K562 (cell line): ENCODE measurements around the gene GGNBP2. TPM values are rescaled to one million over a fixed set of nuclear protein-coding genes. Genes with fewer than 3 reads are reported as not detected.

ENCODE experiments used
- EP400 ChIP-seq: fragments of 450-650 bp; IDR thresholded peaks from 2 replicates; pipeline ENCODE4 v1.6.1; 2017; ENCODE audit warnings: antibody characterized with exemption, mild to moderate bottlenecking, moderate library complexity
- FOXA3 ChIP-seq, 2 experiments: fragments of 450-650 bp in 1 of 2; sonication (generic) in 1 of 2; formaldehyde crosslinking; IDR thresholded peaks in 1 of 2; conservative IDR thresholded peaks in 1 of 2; 2 replicates each; pipeline versions ENCODE4 v1.4.0 to v1.8.0; 2020 to 2022; ENCODE audit warnings: mild to moderate bottlenecking in 2 of 2, missing genetic modification reagents in 1 of 2
- GABPB2 ChIP-seq: fragments of 250-450 bp; sonication (Bioruptor Pico); conservative IDR thresholded peaks from 2 replicates; pipeline ENCODE4 v1.5.1; 2021; ENCODE audit warnings: mild to moderate bottlenecking
- MXI1 ChIP-seq: IDR thresholded peaks from 2 replicates; pipeline ENCODE4 v1.6.1; 2011; ENCODE audit warnings: low read depth, mild to moderate bottlenecking, improper control_type of control experiment, low read length
- POLR2H ChIP-seq: IDR thresholded peaks from 2 replicates; pipeline ENCODE4 v1.6.1; 2016; ENCODE audit warnings: missing genetic modification characterization, low read depth, mild to moderate bottlenecking, control low read depth, missing compliant biosample characterization, moderate library complexity
- YY1 ChIP-seq, 3 experiments: IDR thresholded peaks; 2 replicates each; pipeline ENCODE4 v1.6.1; 2011; ENCODE audit warnings: low read length in 2 of 3, mild to moderate bottlenecking in 2 of 3, moderate library complexity in 2 of 3, borderline replicate concordance in 1 of 3, control low read depth in 1 of 3, low read depth in 1 of 3; ENCODE audit not compliant: insufficient read depth in 3 of 3, insufficient replicate concordance in 2 of 3, control insufficient read depth in 1 of 3, insufficient read length in 1 of 3; ENCODE audit errors: extremely low read depth in 1 of 3
- ZC3H4 ChIP-seq: sonication (generic); formaldehyde crosslinking; IDR thresholded peaks from 2 replicates; pipeline ENCODE4 v1.9.0; 2021; ENCODE audit warnings: missing genetic modification reagents, borderline replicate concordance
- ZNF184 ChIP-seq: sonication (generic); formaldehyde crosslinking; IDR thresholded peaks from 2 replicates; pipeline ENCODE4 v1.5.0; 2020; ENCODE audit warnings: missing genetic modification reagents
- ZNF696 ChIP-seq: fragments of 250-450 bp; sonication (Bioruptor Pico); conservative IDR thresholded peaks from 2 replicates; pipeline ENCODE4 v1.4.0; 2020; ENCODE audit warnings: mild to moderate bottlenecking, moderate library complexity
- polyA plus RNA-seq, 8 experiments: library from polyadenylated mRNA; depleted of rRNA in 4 of 8; stranded (reverse) in 5 of 8; unstranded in 3 of 8; fragments of >200 nt; fragmentation: Nextera tagmentation in 2 of 8; fragmentation: Illumina TruSeq in 1 of 8; extraction: Ambion mirVana in 2 of 8; extraction: Trizol in 1 of 8; gene quantifications; 2 replicates each; pipeline versions ENCODE4 v1.2.1 to v1.2.3, GENCODE V29; 2011 to 2014; ENCODE audit warnings: inconsistent platforms in 1 of 8, missing spikeins in 1 of 8
- total RNA-seq, 7 experiments: library from RNA; depleted of rRNA in 6 of 7; stranded (reverse); fragments of >200 nt in 6 of 7; fragmentation: Illumina TruSeq in 2 of 7; extraction: Trizol in 2 of 7; gene quantifications; 2 replicates each; pipeline versions ENCODE4 v1.2.1 to v1.2.3, GENCODE V29; 2011 to 2021; ENCODE audit warnings: low replicate concordance in 1 of 7
- TF ChIP-seq, protein P1 (sequence below): sonication (generic); formaldehyde crosslinking; IDR thresholded peaks from 2 replicates; pipeline ENCODE4 v1.9.0; 2022; ENCODE audit warnings: mild to moderate bottlenecking, missing genetic modification reagents
- TF ChIP-seq, protein P2 (sequence below): fragments of 250-450 bp; sonication (Bioruptor Pico); IDR thresholded peaks from 2 replicates; pipeline ENCODE4 v1.4.0; 2020
- TF ChIP-seq, protein P3 (sequence below): fragments of 450-650 bp; IDR thresholded peaks from 2 replicates; pipeline ENCODE4 v1.6.1; 2017; ENCODE audit warnings: antibody characterized with exemption, mild to moderate bottlenecking
- TF ChIP-seq, protein P4 (sequence below): sonication (generic); formaldehyde crosslinking; IDR thresholded peaks from 2 replicates; pipeline ENCODE4 v1.8.0; 2022; ENCODE audit warnings: mild to moderate bottlenecking, missing genetic modification reagents
- TF ChIP-seq, protein P5 (sequence below): fragments of 450-650 bp; IDR thresholded peaks from 2 replicates; pipeline ENCODE4 v1.6.1; 2016; ENCODE audit warnings: antibody characterized with exemption

Gene GGNBP2
- total and polyA plus RNA-seq, 9 of the 15 experiments (the other 6 are each of a cell fraction or from before 2014, with no cell fraction given): 35.7 to 96.6 (median 64.1) TPM

DNA sequence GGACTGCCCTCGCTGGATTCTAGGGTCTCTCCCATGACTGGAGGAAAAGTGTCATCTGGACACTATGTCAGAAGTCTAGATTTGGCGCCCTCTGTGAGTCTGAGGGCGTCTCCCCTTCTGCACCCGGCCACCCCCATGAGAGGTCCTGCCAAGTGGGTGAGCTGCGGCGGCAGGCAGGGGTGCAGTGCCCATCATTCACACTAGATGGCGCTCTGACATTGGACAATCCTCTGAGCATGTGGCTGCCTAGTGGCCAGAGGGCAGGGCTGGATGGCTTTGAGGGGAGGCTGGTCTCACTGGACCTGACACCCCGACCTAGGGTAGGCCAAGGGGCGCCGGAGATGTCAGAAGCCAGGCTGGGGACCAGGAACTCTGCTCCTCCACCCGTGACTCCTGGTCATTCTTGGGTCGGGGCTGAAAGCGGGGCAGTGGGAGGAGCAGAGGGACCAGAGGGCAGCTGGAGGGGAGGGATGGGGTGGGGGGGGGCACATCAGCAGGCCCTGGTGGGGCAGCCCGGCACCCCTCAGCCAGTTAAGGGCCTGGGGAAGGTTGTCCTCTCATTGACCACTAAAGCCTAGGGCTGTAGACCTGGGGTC, 84.6 kb downstream of the GGNBP2 start (continued):
- TF ChIP-seq, protein P1, sequence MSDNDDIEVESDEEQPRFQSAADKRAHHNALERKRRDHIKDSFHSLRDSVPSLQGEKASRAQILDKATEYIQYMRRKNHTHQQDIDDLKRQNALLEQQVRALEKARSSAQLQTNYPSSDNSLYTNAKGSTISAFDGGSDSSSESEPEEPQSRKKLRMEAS: peak; percentile 59
- no peak for TF ChIP-seq ZNF696 (CRISPR knock-in tag)
- TF ChIP-seq YY1 (IDR thresholded peaks at IDR 0.05; ENCODE audit: borderline replicate concordance in 1 of 3, control insufficient read depth in 1 of 3, extremely low read depth in 1 of 3, insufficient read depth in 3 of 3, insufficient read length in 1 of 3, insufficient replicate concordance in 2 of 3, low read depth in 1 of 3, low read length in 2 of 3): peak in 1 of 3 experiments; percentile 29
- no peak for TF ChIP-seq ZC3H4
- TF ChIP-seq, protein P2, sequence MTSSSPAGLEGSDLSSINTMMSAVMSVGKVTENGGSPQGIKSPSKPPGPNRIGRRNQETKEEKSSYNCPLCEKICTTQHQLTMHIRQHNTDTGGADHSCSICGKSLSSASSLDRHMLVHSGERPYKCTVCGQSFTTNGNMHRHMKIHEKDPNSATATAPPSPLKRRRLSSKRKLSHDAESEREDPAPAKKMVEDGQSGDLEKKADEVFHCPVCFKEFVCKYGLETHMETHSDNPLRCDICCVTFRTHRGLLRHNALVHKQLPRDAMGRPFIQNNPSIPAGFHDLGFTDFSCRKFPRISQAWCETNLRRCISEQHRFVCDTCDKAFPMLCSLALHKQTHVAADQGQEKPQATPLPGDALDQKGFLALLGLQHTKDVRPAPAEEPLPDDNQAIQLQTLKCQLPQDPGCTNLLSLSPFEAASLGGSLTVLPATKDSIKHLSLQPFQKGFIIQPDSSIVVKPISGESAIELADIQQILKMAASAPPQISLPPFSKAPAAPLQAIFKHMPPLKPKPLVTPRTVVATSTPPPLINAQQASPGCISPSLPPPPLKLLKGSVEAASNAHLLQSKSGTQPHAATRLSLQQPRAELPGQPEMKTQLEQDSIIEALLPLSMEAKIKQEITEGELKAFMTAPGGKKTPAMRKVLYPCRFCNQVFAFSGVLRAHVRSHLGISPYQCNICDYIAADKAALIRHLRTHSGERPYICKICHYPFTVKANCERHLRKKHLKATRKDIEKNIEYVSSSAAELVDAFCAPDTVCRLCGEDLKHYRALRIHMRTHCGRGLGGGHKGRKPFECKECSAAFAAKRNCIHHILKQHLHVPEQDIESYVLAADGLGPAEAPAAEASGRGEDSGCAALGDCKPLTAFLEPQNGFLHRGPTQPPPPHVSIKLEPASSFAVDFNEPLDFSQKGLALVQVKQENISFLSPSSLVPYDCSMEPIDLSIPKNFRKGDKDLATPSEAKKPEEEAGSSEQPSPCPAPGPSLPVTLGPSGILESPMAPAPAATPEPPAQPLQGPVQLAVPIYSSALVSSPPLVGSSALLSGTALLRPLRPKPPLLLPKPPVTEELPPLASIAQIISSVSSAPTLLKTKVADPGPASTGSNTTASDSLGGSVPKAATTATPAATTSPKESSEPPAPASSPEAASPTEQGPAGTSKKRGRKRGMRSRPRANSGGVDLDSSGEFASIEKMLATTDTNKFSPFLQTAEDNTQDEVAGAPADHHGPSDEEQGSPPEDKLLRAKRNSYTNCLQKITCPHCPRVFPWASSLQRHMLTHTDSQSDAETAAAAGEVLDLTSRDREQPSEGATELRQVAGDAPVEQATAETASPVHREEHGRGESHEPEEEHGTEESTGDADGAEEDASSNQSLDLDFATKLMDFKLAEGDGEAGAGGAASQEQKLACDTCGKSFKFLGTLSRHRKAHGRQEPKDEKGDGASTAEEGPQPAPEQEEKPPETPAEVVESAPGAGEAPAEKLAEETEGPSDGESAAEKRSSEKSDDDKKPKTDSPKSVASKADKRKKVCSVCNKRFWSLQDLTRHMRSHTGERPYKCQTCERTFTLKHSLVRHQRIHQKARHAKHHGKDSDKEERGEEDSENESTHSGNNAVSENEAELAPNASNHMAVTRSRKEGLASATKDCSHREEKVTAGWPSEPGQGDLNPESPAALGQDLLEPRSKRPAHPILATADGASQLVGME (CRISPR knock-in tag): no peak
- TF ChIP-seq MXI1: 0 out of 2 replicates have a peak, but pooled peaks have one; percentile 24
- TF ChIP-seq FOXA3 (CRISPR knock-in tag; conservative IDR thresholded peaks at IDR 0.05 in 1 of 2, IDR thresholded peaks at IDR 0.05 in 1 of 2): no peak
- TF ChIP-seq GABPB2 (CRISPR knock-in tag): no peak
- TF ChIP-seq ZNF184 (CRISPR knock-in tag): no peak
- TF ChIP-seq, protein P3, sequence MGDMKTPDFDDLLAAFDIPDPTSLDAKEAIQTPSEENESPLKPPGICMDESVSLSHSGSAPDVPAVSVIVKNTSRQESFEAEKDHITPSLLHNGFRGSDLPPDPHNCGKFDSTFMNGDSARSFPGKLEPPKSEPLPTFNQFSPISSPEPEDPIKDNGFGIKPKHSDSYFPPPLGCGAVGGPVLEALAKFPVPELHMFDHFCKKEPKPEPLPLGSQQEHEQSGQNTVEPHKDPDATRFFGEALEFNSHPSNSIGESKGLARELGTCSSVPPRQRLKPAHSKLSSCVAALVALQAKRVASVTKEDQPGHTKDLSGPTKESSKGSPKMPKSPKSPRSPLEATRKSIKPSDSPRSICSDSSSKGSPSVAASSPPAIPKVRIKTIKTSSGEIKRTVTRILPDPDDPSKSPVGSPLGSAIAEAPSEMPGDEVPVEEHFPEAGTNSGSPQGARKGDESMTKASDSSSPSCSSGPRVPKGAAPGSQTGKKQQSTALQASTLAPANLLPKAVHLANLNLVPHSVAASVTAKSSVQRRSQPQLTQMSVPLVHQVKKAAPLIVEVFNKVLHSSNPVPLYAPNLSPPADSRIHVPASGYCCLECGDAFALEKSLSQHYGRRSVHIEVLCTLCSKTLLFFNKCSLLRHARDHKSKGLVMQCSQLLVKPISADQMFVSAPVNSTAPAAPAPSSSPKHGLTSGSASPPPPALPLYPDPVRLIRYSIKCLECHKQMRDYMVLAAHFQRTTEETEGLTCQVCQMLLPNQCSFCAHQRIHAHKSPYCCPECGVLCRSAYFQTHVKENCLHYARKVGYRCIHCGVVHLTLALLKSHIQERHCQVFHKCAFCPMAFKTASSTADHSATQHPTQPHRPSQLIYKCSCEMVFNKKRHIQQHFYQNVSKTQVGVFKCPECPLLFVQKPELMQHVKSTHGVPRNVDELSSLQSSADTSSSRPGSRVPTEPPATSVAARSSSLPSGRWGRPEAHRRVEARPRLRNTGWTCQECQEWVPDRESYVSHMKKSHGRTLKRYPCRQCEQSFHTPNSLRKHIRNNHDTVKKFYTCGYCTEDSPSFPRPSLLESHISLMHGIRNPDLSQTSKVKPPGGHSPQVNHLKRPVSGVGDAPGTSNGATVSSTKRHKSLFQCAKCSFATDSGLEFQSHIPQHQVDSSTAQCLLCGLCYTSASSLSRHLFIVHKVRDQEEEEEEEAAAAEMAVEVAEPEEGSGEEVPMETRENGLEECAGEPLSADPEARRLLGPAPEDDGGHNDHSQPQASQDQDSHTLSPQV: no peak
- TF ChIP-seq EP400: no peak
- TF ChIP-seq, protein P4, sequence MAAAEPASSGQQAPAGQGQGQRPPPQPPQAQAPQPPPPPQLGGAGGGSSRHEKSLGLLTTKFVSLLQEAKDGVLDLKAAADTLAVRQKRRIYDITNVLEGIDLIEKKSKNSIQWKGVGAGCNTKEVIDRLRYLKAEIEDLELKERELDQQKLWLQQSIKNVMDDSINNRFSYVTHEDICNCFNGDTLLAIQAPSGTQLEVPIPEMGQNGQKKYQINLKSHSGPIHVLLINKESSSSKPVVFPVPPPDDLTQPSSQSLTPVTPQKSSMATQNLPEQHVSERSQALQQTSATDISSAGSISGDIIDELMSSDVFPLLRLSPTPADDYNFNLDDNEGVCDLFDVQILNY: no peak
- TF ChIP-seq, protein P5, sequence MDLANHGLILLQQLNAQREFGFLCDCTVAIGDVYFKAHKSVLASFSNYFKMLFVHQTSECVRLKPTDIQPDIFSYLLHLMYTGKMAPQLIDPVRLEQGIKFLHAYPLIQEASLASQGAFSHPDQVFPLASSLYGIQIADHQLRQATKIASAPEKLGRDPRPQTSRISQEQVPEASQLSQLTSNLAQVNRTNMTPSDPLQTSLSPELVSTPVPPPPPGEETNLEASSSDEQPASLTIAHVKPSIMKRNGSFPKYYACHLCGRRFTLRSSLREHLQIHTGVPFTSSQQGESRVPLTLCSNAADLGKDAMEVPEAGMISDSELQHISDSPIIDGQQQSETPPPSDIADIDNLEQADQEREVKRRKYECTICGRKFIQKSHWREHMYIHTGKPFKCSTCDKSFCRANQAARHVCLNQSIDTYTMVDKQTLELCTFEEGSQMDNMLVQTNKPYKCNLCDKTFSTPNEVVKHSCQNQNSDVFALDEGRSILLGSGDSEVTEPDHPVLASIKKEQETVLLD: no peak
- TF ChIP-seq POLR2H (tag): no peak
